Liver (tissue), 3 donors: ENCODE measurements around the gene TPRN.

Source experiments
- JUND ChIP-seq, 2 donors: IDR thresholded peaks; 2 replicates each; pipeline ENCODE4 v1.6.1; 2016; ENCODE audit warnings: antibody characterized with exemption in 2 of 2
- RAD21 ChIP-seq, 2 donors: IDR thresholded peaks; 2 replicates each; pipeline ENCODE4 v1.6.1; 2016; ENCODE audit warnings: antibody characterized with exemption in 2 of 2, mild to moderate bottlenecking in 2 of 2
- RXRA ChIP-seq, 2 donors: IDR thresholded peaks; 2 replicates each; pipeline ENCODE4 v1.6.1; 2017 to 2018; ENCODE audit warnings: antibody characterized with exemption in 2 of 2, mild to moderate bottlenecking in 1 of 2
- SP1 ChIP-seq: IDR thresholded peaks from 2 replicates; pipeline ENCODE4 v1.6.1; 2018; ENCODE audit warnings: antibody characterized with exemption, mild to moderate bottlenecking
- TAF1 ChIP-seq: conservative IDR thresholded peaks from 2 replicates; pipeline ENCODE4 v1.6.1; 2016; ENCODE audit warnings: antibody characterized with exemption, mild to moderate bottlenecking
- YY1 ChIP-seq: IDR thresholded peaks from 2 replicates; pipeline ENCODE4 v1.6.1; 2016; ENCODE audit warnings: antibody characterized with exemption, mild to moderate bottlenecking
- TF ChIP-seq, protein P1 (sequence below): IDR thresholded peaks from 2 replicates; pipeline ENCODE4 v1.6.1; 2016; ENCODE audit warnings: antibody characterized with exemption
- TF ChIP-seq, protein P2 (sequence below): fragments of 150-350 bp; IDR thresholded peaks from 2 replicates; pipeline ENCODE4 v1.5.1; 2017; ENCODE audit warnings: improper control_type of control experiment, low read depth, low read length; ENCODE audit not compliant: missing input control
- donor health status: healthy.
- donor health status: healthy.

DNA sequence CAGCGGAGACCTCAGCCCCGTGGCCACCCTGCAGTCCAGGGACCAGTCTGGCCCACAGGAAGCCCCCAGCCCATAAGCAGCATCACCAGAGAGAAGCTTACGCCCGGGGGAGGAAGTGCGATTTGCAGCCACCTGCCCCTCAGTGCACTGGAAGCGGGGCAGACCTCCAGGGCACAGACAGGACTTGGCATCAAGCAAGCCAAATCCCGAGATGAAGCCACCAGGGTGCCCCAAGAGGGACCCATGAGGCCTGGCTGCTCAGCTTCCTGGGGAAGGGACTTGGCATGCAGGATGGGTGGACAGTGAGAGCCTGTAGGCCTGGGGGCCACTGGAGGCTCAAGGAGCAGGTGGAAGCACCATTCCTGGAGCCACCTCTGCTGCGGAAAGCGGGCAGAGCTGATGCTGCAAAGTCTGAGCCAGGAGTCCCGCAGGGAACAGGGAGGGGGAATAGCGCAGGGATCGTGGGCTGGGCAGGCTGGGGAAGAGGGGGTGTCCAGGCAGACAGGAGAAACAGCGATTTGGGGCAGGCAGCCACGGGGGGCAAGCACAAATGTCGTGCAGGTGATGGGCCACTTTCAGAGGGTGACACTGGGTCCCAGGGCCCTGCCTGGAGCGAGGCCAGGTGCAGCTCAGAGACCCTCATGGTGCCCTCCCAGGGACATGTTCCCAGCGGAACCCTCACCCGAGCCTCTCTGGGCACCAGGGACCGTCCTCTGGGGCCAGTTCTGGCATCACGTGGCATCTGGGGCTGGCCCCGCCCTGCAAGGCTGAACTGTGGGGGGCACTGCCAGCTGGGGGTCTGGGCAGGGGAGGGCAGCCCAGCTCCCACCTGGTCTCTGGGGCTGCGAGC, 33.9 kb downstream of the TPRN start:
- TF ChIP-seq JUND (IDR thresholded peaks at IDR 0.05) (no peak), TAF1 (no peak), SP1 (no peak), RXRA (IDR thresholded peaks at IDR 0.05) (no peak), YY1 (no peak), RAD21 (IDR thresholded peaks at IDR 0.05) (no peak)
- TF ChIP-seq, protein P1, sequence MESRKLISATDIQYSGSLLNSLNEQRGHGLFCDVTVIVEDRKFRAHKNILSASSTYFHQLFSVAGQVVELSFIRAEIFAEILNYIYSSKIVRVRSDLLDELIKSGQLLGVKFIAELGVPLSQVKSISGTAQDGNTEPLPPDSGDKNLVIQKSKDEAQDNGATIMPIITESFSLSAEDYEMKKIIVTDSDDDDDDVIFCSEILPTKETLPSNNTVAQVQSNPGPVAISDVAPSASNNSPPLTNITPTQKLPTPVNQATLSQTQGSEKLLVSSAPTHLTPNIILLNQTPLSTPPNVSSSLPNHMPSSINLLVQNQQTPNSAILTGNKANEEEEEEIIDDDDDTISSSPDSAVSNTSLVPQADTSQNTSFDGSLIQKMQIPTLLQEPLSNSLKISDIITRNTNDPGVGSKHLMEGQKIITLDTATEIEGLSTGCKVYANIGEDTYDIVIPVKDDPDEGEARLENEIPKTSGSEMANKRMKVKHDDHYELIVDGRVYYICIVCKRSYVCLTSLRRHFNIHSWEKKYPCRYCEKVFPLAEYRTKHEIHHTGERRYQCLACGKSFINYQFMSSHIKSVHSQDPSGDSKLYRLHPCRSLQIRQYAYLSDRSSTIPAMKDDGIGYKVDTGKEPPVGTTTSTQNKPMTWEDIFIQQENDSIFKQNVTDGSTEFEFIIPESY, result no peak
- TF ChIP-seq, protein P2, sequence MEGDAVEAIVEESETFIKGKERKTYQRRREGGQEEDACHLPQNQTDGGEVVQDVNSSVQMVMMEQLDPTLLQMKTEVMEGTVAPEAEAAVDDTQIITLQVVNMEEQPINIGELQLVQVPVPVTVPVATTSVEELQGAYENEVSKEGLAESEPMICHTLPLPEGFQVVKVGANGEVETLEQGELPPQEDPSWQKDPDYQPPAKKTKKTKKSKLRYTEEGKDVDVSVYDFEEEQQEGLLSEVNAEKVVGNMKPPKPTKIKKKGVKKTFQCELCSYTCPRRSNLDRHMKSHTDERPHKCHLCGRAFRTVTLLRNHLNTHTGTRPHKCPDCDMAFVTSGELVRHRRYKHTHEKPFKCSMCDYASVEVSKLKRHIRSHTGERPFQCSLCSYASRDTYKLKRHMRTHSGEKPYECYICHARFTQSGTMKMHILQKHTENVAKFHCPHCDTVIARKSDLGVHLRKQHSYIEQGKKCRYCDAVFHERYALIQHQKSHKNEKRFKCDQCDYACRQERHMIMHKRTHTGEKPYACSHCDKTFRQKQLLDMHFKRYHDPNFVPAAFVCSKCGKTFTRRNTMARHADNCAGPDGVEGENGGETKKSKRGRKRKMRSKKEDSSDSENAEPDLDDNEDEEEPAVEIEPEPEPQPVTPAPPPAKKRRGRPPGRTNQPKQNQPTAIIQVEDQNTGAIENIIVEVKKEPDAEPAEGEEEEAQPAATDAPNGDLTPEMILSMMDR, result no peak
